HCT116 (cell line): ENCODE measurements around the gene CHMP4B. TPM values are rescaled to one million over a fixed set of nuclear protein-coding genes. Genes with fewer than 3 reads are reported as not detected.

Experiments
- ATAC-seq: fragments of 200-7000 bp; cut with Tn5 transposase; 2 replicates; pipeline ENCODE4 v1.9.1; 2020; ENCODE audit warnings: mild to moderate bottlenecking, moderate library complexity
- BruUV-seq: library from RNA; stranded (reverse); fragments of 400-500 nt; replicated peaks from 2 replicates; lab custom pipeline; 2021; lab: Mats Ljungman, UMichigan
- CTCF ChIA-PET: fragments of 300-600 bp; sonication (Branson Sonifier 250); formaldehyde crosslinking; loops from one replicate; lab custom pipeline; 2021; ENCODE audit warnings: antibody characterized with exemption; lab: Charles Lee
- POLR2A ChIA-PET: fragments of 300-600, 350-600 bp; sonication (Branson Sonifier 250); formaldehyde crosslinking; loops from one replicate; lab custom pipeline; 2021; ENCODE audit warnings: antibody characterized with exemption; lab: Charles Lee
- RAD21 ChIA-PET, 2 experiments: fragments of 300-600 bp; sonication (Branson Sonifier 250); formaldehyde crosslinking; loops; one replicate each; lab custom pipeline; 2023; ENCODE audit warnings: low total read pairs in 2 of 2; ENCODE audit not compliant: uncharacterized antibody in 2 of 2, unreplicated experiment in 2 of 2, low non-redundant PET in 1 of 2; lab: Charles Lee
- DNase-seq: peaks from one replicate; pipeline ENCODE4 v3.0.0-alpha.2; 2010; ENCODE audit warnings: low read depth, low spot score
- H2AFZ ChIP-seq: fragments of 200-600 bp; shearing (Covaris generic), sonication (generic); 2 replicates; pipeline ENCODE4 v1.6.1; 2017; ENCODE audit warnings: low read depth, mixed run types, mixed read lengths, antibody characterized with exemption, low read length; ENCODE audit not compliant: poor library complexity, severe bottlenecking
- H3K27ac ChIP-seq: 2 replicates; pipeline ENCODE4 v1.5.1; 2012; ENCODE audit warnings: low read depth, low read length
- H3K27me3 ChIP-seq: fragments of 200-600 bp; sonication (generic); 2 replicates; pipeline ENCODE4 v1.6.1; 2016; ENCODE audit warnings: mixed run types, low read length, mixed read lengths; ENCODE audit not compliant: insufficient read depth
- H3K36me3 ChIP-seq, 2 experiments: fragments of 200-500 bp in 1 of 2; fragments of 200-600 bp in 1 of 2; sonication (Bioruptor generic) in 1 of 2; sonication (generic) in 1 of 2; 2 replicates each; pipeline versions ENCODE4 v1.5.1 to v1.6.1; 2014 to 2016; ENCODE audit warnings: low read length in 2 of 2, inconsistent platforms in 1 of 2, mixed read lengths in 1 of 2, mixed run types in 1 of 2; ENCODE audit not compliant: insufficient read depth in 2 of 2, control insufficient read depth in 1 of 2
- H3K4me1 ChIP-seq, 2 experiments: fragments of 200-600 bp in 1 of 2; sonication (generic) in 1 of 2; 2 replicates each; pipeline versions ENCODE4 v1.5.1 to v1.6.1; 2012 to 2017; ENCODE audit warnings: low read length in 2 of 2, inconsistent platforms in 1 of 2, mild to moderate bottlenecking in 1 of 2, mixed read lengths in 1 of 2, mixed run types in 1 of 2, moderate library complexity in 1 of 2; ENCODE audit not compliant: insufficient read depth in 2 of 2, control insufficient read depth in 1 of 2
- H3K4me2 ChIP-seq: fragments of 200-600 bp; sonication (generic); 2 replicates; pipeline ENCODE4 v1.6.1; 2017; ENCODE audit warnings: mixed run types, low read length, mixed read lengths
- H3K4me3 ChIP-seq, 2 experiments: fragments of 200-600 bp in 1 of 2; sonication (generic) in 1 of 2; replicated peaks in 1 of 2; 2 replicates each; pipeline ENCODE4 v1.5.1; 2011 to 2016; ENCODE audit warnings: low read length in 2 of 2, control low read depth in 1 of 2, low read depth in 1 of 2, mild to moderate bottlenecking in 1 of 2, mixed read lengths in 1 of 2, mixed run types in 1 of 2
- H3K79me2 ChIP-seq: fragments of 200-600 bp; sonication (generic); 2 replicates; pipeline ENCODE4 v1.6.1; 2017; ENCODE audit warnings: mild to moderate bottlenecking, mixed run types, low read length, moderate library complexity, mixed read lengths; ENCODE audit not compliant: insufficient read depth
- H3K9ac ChIP-seq: fragments of 200-600 bp; sonication (generic); 2 replicates; pipeline ENCODE4 v1.6.1; 2016; ENCODE audit warnings: low read length, mixed read lengths
- H3K9me2 ChIP-seq: fragments of 200-600 bp; sonication (generic), shearing (Covaris generic); 2 replicates; pipeline ENCODE4 v1.6.1; 2017; ENCODE audit warnings: mixed run types, mild to moderate bottlenecking, moderate library complexity; ENCODE audit not compliant: insufficient read depth
- H3K9me3 ChIP-seq, 2 experiments: fragments of 200-500 bp in 1 of 2; fragments of 200-600 bp in 1 of 2; sonication (Bioruptor generic) in 1 of 2; sonication (generic) in 1 of 2; 2 replicates each; pipeline ENCODE4 v1.6.1; 2014 to 2017; ENCODE audit warnings: low read length in 2 of 2, mixed read lengths in 2 of 2, inconsistent platforms in 1 of 2, low read depth in 1 of 2, mild to moderate bottlenecking in 1 of 2, mixed run types in 1 of 2, moderate library complexity in 1 of 2; ENCODE audit not compliant: control insufficient read depth in 1 of 2, insufficient read depth in 1 of 2
- H4K20me1 ChIP-seq: fragments of 200-600 bp; sonication (generic), shearing (Covaris generic); 2 replicates; pipeline ENCODE4 v1.6.1; 2017; ENCODE audit warnings: mixed run types, mild to moderate bottlenecking, moderate library complexity; ENCODE audit not compliant: insufficient read depth
- CEBPB ChIP-seq: IDR thresholded peaks from 2 replicates; pipeline ENCODE4 v1.6.1; 2012; ENCODE audit warnings: low read depth
- EZH2phosphoT487 ChIP-seq: fragments of 200-600 bp; IDR thresholded peaks from 2 replicates; pipeline ENCODE4 v1.6.1; 2018; ENCODE audit warnings: antibody characterized with exemption, borderline replicate concordance
- RAD21 ChIP-seq: IDR thresholded peaks from 2 replicates; pipeline ENCODE4 v1.6.1; 2012; ENCODE audit warnings: low read depth, mild to moderate bottlenecking
- SP1 ChIP-seq: IDR thresholded peaks from 2 replicates; pipeline ENCODE4 v1.6.1; 2012; ENCODE audit warnings: low read depth
- SRF ChIP-seq: IDR thresholded peaks from 2 replicates; pipeline ENCODE4 v1.6.1; 2012; ENCODE audit warnings: low read depth
- ZFX ChIP-seq: fragments of 450-650 bp; IDR thresholded peaks from 2 replicates; pipeline ENCODE4 v1.6.1; 2017
- intact Hi-C: fragments of 100-400 bp; cut with micrococcal nuclease; formaldehyde crosslinking; loops from 2 replicates; pipeline ENCODE4 v1.10.0; 2022
- total RNA-seq: library from RNA; stranded (reverse); gene quantifications from one replicate; pipeline ENCODE4 v1.2.1, GENCODE V29; 2021; ENCODE audit not compliant: unreplicated experiment
- TF ChIP-seq, protein P1 (sequence below), 3 experiments: fragments of 200-600 bp in 1 of 3; sonication (generic) in 1 of 3; IDR thresholded peaks in 2 of 3; conservative IDR thresholded peaks in 1 of 3; 2 replicates each; pipeline ENCODE4 v1.5.1; 2012 to 2017; ENCODE audit warnings: low read depth in 2 of 3, low read length in 2 of 3, antibody characterized with exemption in 1 of 3, borderline replicate concordance in 1 of 3, control low read depth in 1 of 3, mild to moderate bottlenecking in 1 of 3, mixed read lengths in 1 of 3, mixed run types in 1 of 3, moderate library complexity in 1 of 3; ENCODE audit not compliant: insufficient read depth in 1 of 3
- TF ChIP-seq, protein P2 (sequence below): IDR thresholded peaks from 2 replicates; pipeline ENCODE4 v1.6.1; 2012
- TF ChIP-seq, protein P3 (sequence below): IDR thresholded peaks from 2 replicates; pipeline ENCODE4 v1.6.1; 2012

The CHMP4B gene
- total RNA-seq, 1 experiment from 2014 or later = 56.9 TPM

DNA sequence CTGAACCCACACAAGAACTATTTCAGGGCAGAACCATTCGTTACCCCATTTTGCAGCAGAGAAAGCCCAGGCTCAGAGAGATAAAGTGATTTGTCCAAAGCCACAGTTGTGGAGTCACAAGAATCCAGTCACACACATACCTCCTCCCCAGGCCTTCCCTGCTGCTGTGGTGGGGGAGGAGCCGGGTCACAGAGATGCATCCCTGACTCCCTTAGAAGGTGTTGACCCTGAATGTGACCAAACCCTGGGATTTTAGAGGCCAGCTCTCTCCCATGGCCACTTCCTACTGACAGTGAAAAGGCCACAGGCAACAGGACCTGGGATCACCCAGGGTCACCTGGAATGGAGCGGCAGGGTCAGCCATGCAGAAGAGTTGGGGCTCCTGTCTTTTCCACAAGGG is 48.6 kb downstream of the CHMP4B start:
- TF ChIP-seq EZH2phosphoT487 (no peak), RAD21 (no peak), SRF (no peak)
- TF ChIP-seq, protein P1, sequence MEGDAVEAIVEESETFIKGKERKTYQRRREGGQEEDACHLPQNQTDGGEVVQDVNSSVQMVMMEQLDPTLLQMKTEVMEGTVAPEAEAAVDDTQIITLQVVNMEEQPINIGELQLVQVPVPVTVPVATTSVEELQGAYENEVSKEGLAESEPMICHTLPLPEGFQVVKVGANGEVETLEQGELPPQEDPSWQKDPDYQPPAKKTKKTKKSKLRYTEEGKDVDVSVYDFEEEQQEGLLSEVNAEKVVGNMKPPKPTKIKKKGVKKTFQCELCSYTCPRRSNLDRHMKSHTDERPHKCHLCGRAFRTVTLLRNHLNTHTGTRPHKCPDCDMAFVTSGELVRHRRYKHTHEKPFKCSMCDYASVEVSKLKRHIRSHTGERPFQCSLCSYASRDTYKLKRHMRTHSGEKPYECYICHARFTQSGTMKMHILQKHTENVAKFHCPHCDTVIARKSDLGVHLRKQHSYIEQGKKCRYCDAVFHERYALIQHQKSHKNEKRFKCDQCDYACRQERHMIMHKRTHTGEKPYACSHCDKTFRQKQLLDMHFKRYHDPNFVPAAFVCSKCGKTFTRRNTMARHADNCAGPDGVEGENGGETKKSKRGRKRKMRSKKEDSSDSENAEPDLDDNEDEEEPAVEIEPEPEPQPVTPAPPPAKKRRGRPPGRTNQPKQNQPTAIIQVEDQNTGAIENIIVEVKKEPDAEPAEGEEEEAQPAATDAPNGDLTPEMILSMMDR (IDR thresholded peaks at IDR 0.05 in 2 of 3, conservative IDR thresholded peaks at IDR 0.05 in 1 of 3; ENCODE audit: borderline replicate concordance in 1 of 3, insufficient read depth in 1 of 3, low read depth in 2 of 3, low read length in 2 of 3) = no peak
- TF ChIP-seq, protein P2, sequence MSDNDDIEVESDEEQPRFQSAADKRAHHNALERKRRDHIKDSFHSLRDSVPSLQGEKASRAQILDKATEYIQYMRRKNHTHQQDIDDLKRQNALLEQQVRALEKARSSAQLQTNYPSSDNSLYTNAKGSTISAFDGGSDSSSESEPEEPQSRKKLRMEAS = no peak
- H3K4me2 ChIP-seq = no peak overlapping the region
- BruUV-seq = no TSS peak
- H3K9me2 ChIP-seq = no peaks in the 10 kb centered on the region
- no peaks in the 10 kb centered on the region for H4K20me1 ChIP-seq
- DNase-seq (no peak), ATAC-seq (no peak)
- no peak overlapping the region for H2AFZ ChIP-seq
- CTCF ChIA-PET = no interaction called here
- POLR2A ChIA-PET = no interaction called here
- H3K9ac ChIP-seq = no peak overlapping the region
- no peak overlapping the region for H3K27ac ChIP-seq
- H3K36me3 ChIP-seq = peaks cover 2 to 6% of the 10 kb centered on the region in 2 experiments; a peak in 1 of 4 replicates
- intact Hi-C loops = no loop called here
- RAD21 ChIA-PET = no interaction called here
- H3K9me3 ChIP-seq = no peaks in the 10 kb centered on the region
- H3K4me3 ChIP-seq = no peak overlapping the region
- H3K27me3 ChIP-seq = no peaks in the 10 kb centered on the region
- H3K79me2 ChIP-seq = no peaks in the 10 kb centered on the region
- H3K4me1 ChIP-seq = peaks cover 0 to 12% of the 10 kb centered on the region in 2 experiments; a peak in 1 of 4 replicates

DNA sequence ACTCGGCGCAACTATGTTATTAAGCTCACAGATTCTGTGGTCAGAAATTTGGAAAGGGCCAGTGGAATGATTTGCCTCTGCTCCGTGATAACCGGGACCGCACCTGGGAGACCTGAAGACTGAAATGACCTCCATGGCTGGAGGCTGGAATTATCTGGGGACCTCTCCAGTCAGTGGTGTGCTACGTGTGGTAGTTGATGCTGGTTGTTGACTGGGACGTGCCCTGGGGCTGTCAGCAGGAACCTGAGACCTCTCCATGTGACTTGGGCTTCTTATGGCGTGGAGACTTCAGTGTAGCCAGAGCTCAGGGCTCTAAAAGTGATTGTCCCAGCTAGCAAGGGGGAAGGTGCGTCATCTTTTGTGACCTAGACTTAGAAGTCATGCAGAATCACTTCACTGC is 50.3 kb downstream of the CHMP4B start:
- no peak overlapping the region for H3K4me3 ChIP-seq
- POLR2A ChIA-PET = no interaction called here
- TF ChIP-seq SP1 (no peak), ZFX (no peak), CEBPB (no peak), SRF (no peak)
- TF ChIP-seq, protein P3, sequence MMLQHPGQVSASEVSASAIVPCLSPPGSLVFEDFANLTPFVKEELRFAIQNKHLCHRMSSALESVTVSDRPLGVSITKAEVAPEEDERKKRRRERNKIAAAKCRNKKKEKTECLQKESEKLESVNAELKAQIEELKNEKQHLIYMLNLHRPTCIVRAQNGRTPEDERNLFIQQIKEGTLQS = no peak
- TF ChIP-seq, all 23 proteins: peak for 0
- DNase-seq (no peak), ATAC-seq (no peak)
- Histone ChIP-seq H3K4me1 (peaks cover 0 to 12% of the 10 kb centered on the region in 2 experiments; a peak in 1 of 4 replicates), H3K27ac (no peak overlapping the region), H3K9me2 (no peaks in the 10 kb centered on the region), H3K79me2 (no peaks in the 10 kb centered on the region), H3K4me2 (no peak overlapping the region), H3K9ac (no peak overlapping the region), H3K36me3 (peaks cover 0 to 5% of the 10 kb centered on the region in 2 experiments; a peak in 1 of 4 replicates), H3K27me3 (no peaks in the 10 kb centered on the region), H2AFZ (no peak overlapping the region), H3K9me3 (no peaks in the 10 kb centered on the region), H4K20me1 (no peaks in the 10 kb centered on the region)
- no TSS peak for BruUV-seq
- intact Hi-C loops = no loop called here
- ChIA-PET RAD21 (no interaction called here), CTCF (no interaction called here)
